ENCODE results near the gene RNF2. TPM values are rescaled to one million over a fixed set of nuclear protein-coding genes. Genes with fewer than 3 reads are reported as not detected.

RNF2 gene
- total RNA-seq, 1 donor from 2014 or later = 4.0 TPM

- intact Hi-C loops (cut with DNase I) = no loop called here
- Histone ChIP-seq H3K4me1 (no peaks in the 10 kb centered on the region), H3K36me3 (no peaks in the 10 kb centered on the region), H3K27me3 (no peaks in the 10 kb centered on the region), H3K27ac (no peak overlapping the region), H3K4me3 (no peak overlapping the region), H3K9me3 (no peaks in the 10 kb centered on the region)
- DNase-seq (ENCODE audit: low spot score in 2 of 2) = no peak
- TF ChIP-seq CTCF (IDR thresholded peaks at IDR 0.05) = no peak
Observed at GRCh38 chr1:185035258-185035657, 10.1 kb upstream of the RNF2 start.

- no peak for DNase-seq (ENCODE audit: low spot score in 2 of 2)
- TF ChIP-seq CTCF (IDR thresholded peaks at IDR 0.05) = no peak
- Histone ChIP-seq H3K27ac (no peak overlapping the region), H3K4me1 (no peaks in the 10 kb centered on the region), H3K36me3 (no peaks in the 10 kb centered on the region), H3K27me3 (no peaks in the 10 kb centered on the region), H3K4me3 (no peak overlapping the region), H3K9me3 (no peaks in the 10 kb centered on the region)
- intact Hi-C loops (cut with DNase I) = no loop called here
Observed at GRCh38 chr1:185038813-185039376, 6.5 kb upstream of the RNF2 start.

- intact Hi-C loops (cut with DNase I) = no loop called here
- DNase-seq (ENCODE audit: low spot score in 2 of 2) = no peak
- no peak for TF ChIP-seq CTCF (IDR thresholded peaks at IDR 0.05)
Observed at GRCh38 chr1:185039726-185040407, 5.5 kb upstream of the RNF2 start.

GRCh38 chr1:185040408-185040735 is 5.0 kb upstream of the RNF2 start:
- H3K36me3 ChIP-seq = no peaks in the 10 kb centered on the region
- no peaks in the 10 kb centered on the region for H3K9me3 ChIP-seq
- intact Hi-C loops (cut with DNase I) = no loop called here
- H3K4me3 ChIP-seq = no peak overlapping the region
- no peak for DNase-seq (ENCODE audit: low spot score in 2 of 2)
- no peak overlapping the region for H3K27ac ChIP-seq
- no peak for TF ChIP-seq CTCF (IDR thresholded peaks at IDR 0.05)
- no peaks in the 10 kb centered on the region for H3K27me3 ChIP-seq
- peaks cover 0 to 2% of the 10 kb centered on the region in 2 donors for H3K4me1 ChIP-seq

More at GRCh38 chr1:185039726-185040407, 5.5 kb upstream of the RNF2 start:
- Histone ChIP-seq H3K9me3 (no peaks in the 10 kb centered on the region), H3K27ac (no peak overlapping the region), H3K36me3 (no peaks in the 10 kb centered on the region), H3K4me1 (peaks cover 0 to 1% of the 10 kb centered on the region in 2 donors), H3K4me3 (no peak overlapping the region), H3K27me3 (no peaks in the 10 kb centered on the region)

- Histone ChIP-seq H3K36me3 (no peaks in the 10 kb centered on the region), H3K4me3 (no peak overlapping the region), H3K27me3 (no peaks in the 10 kb centered on the region), H3K4me1 (peaks cover 0 to 5% of the 10 kb centered on the region in 2 donors), H3K27ac (no peak overlapping the region), H3K9me3 (no peaks in the 10 kb centered on the region)
- intact Hi-C loops (cut with DNase I) = no loop called here
- TF ChIP-seq CTCF (IDR thresholded peaks at IDR 0.05) = no peak
- no peak for DNase-seq (ENCODE audit: low spot score in 2 of 2)
Observed at GRCh38 chr1:185041742-185042141, 3.6 kb upstream of the RNF2 start.

Measured in ascending aorta (tissue), 2 donors.